Right atrium auricular region (tissue), 2 donors: ENCODE data around the gene PFDN1. TPM values are rescaled to one million over a fixed set of nuclear protein-coding genes. Genes with fewer than 3 reads are reported as not detected.

Source experiments
- DNase-seq: peaks from one replicate; pipeline ENCODE4 v3.0.0-alpha.2; 2019; ENCODE audit warnings: low spot score
- H3K27ac ChIP-seq, 2 donors: fragments of 200-600 bp; sonication (generic); 1 replicate in 1 of 2; 2 replicates in 1 of 2; pipeline ENCODE4 v1.5.1; 2016 to 2019
- H3K27me3 ChIP-seq, 2 donors: fragments of 200-600 bp; sonication (generic); one replicate each; pipeline versions ENCODE4 v1.5.1 to v1.6.0; 2017 to 2019
- H3K36me3 ChIP-seq: fragments of 200-600 bp; sonication (generic); one replicate; pipeline ENCODE4 v1.5.1; 2016
- H3K4me1 ChIP-seq, 2 donors: fragments of 200-600 bp; sonication (generic); one replicate each; pipeline versions ENCODE4 v1.5.1 to v1.6.0; 2017 to 2019
- H3K4me3 ChIP-seq, 2 donors: fragments of 200-600 bp; sonication (generic); 1 replicate in 1 of 2; 2 replicates in 1 of 2; pipeline ENCODE4 v1.5.1; 2017 to 2019; ENCODE audit warnings: mild to moderate bottlenecking in 1 of 2, moderate library complexity in 1 of 2
- H3K9me3 ChIP-seq, 2 donors: fragments of 200-600 bp; sonication (generic); one replicate each; pipeline ENCODE4 v1.5.1; 2019
- total RNA-seq, 2 donors: library from RNA; depleted of rRNA; stranded (reverse); fragments of >200 nt; gene quantifications; one replicate each; pipeline ENCODE4 v1.1.0, GENCODE V29; 2016
- TF ChIP-seq, protein P1 (sequence below), 2 donors: fragments of 200-600 bp; sonication (generic); IDR thresholded peaks; one replicate each; pipeline ENCODE4 v1.5.1; 2019; ENCODE audit warnings: antibody characterized with exemption in 2 of 2

The PFDN1 gene
- total RNA-seq, 2 donors from 2014 or later: 80.4 to 123 TPM

- TF ChIP-seq, protein P1, sequence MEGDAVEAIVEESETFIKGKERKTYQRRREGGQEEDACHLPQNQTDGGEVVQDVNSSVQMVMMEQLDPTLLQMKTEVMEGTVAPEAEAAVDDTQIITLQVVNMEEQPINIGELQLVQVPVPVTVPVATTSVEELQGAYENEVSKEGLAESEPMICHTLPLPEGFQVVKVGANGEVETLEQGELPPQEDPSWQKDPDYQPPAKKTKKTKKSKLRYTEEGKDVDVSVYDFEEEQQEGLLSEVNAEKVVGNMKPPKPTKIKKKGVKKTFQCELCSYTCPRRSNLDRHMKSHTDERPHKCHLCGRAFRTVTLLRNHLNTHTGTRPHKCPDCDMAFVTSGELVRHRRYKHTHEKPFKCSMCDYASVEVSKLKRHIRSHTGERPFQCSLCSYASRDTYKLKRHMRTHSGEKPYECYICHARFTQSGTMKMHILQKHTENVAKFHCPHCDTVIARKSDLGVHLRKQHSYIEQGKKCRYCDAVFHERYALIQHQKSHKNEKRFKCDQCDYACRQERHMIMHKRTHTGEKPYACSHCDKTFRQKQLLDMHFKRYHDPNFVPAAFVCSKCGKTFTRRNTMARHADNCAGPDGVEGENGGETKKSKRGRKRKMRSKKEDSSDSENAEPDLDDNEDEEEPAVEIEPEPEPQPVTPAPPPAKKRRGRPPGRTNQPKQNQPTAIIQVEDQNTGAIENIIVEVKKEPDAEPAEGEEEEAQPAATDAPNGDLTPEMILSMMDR (IDR thresholded peaks at IDR 0.05): no peak
- no peak for DNase-seq
- no peaks in the 10 kb centered on the region for H3K27me3 ChIP-seq
- no peaks in the 10 kb centered on the region for H3K9me3 ChIP-seq
- H3K27ac ChIP-seq: no peak overlapping the region
- H3K36me3 ChIP-seq: no peaks in the 10 kb centered on the region
- peaks cover 0 to 53% of the 10 kb centered on the region in 2 donors for H3K4me1 ChIP-seq
- no peak overlapping the region for H3K4me3 ChIP-seq
Observed at GRCh38 chr5:140214831-140215230, 88.1 kb downstream of the PFDN1 start.

GRCh38 chr5:140213370-140213983 is 89.4 kb downstream of the PFDN1 start:
- H3K27ac ChIP-seq: no peak overlapping the region

GRCh38 chr5:140208065-140208464 is 94.8 kb downstream of the PFDN1 start:
- no peaks in the 10 kb centered on the region for H3K9me3 ChIP-seq
- H3K27me3 ChIP-seq: no peaks in the 10 kb centered on the region
- H3K36me3 ChIP-seq: no peaks in the 10 kb centered on the region
- no peak for DNase-seq
- TF ChIP-seq, protein P1 (IDR thresholded peaks at IDR 0.05): no peak
- H3K4me1 ChIP-seq: peaks cover 0 to 22% of the 10 kb centered on the region in 2 donors
- H3K4me3 ChIP-seq: no peak overlapping the region
- H3K27ac ChIP-seq: no peak overlapping the region

More at GRCh38 chr5:140213370-140213983, 89.4 kb downstream of the PFDN1 start:
- Histone ChIP-seq H3K36me3 (no peaks in the 10 kb centered on the region), H3K9me3 (no peaks in the 10 kb centered on the region), H3K4me1 (peaks cover 0 to 39% of the 10 kb centered on the region in 2 donors), H3K27me3 (no peaks in the 10 kb centered on the region), H3K4me3 (no peak overlapping the region)
- TF ChIP-seq, protein P1 (IDR thresholded peaks at IDR 0.05): no peak
- no peak for DNase-seq

DNA sequence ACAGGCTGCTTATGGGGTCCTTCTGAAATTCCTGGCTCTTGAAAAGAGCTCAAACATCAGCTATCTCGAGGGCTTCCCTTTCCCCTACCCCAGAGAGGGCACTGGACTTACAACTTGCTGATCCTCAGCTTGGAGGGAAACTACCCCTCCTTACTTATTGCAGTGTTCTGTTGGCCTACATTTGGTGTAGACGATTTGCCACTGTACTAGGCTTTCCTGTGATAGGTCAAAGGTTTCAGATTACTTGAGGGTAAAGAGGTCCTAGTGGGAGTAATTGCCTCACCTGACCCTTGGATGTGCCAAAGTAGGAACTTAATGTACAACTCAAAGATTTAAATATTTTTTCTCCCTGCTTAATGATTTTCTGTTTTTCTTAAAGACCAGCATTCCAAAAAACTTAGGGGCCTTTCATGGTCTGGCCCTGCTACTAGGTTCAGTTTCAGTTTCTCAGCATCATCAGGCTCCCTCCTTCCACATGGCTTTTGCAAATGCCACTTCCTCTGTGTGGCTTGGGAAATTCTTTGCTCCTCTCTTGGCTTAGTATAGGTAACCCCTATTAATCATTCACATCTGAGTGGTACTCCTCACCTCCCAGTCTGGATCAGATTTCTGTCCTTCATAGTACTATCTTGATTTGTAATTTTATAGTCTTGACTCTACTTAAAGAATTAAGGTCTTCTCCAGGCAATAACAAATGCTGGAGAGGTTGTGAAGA is 95.5 kb downstream of the PFDN1 start:
- Histone ChIP-seq H3K4me1 (peaks cover 0 to 22% of the 10 kb centered on the region in 2 donors), H3K9me3 (no peaks in the 10 kb centered on the region), H3K36me3 (no peaks in the 10 kb centered on the region), H3K27ac (no peak overlapping the region), H3K4me3 (no peak overlapping the region), H3K27me3 (no peaks in the 10 kb centered on the region)
- no peak for DNase-seq
- TF ChIP-seq, protein P1 (IDR thresholded peaks at IDR 0.05): no peak

DNA sequence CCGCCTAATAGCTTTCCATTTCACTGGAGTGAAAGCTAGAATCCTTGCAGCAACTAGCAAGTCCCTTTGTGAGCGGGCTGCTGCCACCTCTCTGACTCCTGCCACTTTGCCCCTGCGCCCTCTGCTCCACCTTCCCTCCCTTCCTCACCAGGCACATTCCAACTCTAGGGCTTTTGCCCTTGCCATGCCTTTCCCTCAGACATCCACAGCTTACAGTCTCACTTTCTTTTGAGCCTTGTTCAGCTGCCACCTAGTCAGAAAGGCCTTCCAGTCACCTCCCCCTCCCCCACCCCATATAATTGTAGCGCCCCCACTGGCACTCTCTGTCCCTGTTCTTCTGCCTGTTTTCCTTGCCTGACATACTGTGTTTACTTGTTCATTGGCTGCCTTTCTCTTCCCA is 96.9 kb downstream of the PFDN1 start:
- DNase-seq: no peak
- H3K9me3 ChIP-seq: no peaks in the 10 kb centered on the region
- TF ChIP-seq, protein P1 (IDR thresholded peaks at IDR 0.05): no peak
- H3K36me3 ChIP-seq: no peaks in the 10 kb centered on the region
- H3K4me1 ChIP-seq: peaks cover 0 to 22% of the 10 kb centered on the region in 2 donors
- H3K27ac ChIP-seq: peak overlapping the region; percentile 26 to 61
- no peak overlapping the region for H3K4me3 ChIP-seq
- H3K27me3 ChIP-seq: no peaks in the 10 kb centered on the region
